H1 (cell line): Measurements from ENCODE around the gene ZSCAN1. TPM values are rescaled to one million over a fixed set of nuclear protein-coding genes. Genes with fewer than 3 reads are reported as not detected.

Experiments used
- CTCF ChIA-PET: fragments of 300-600 bp; sonication (Branson Sonifier 250); formaldehyde crosslinking; loops from one replicate; lab custom pipeline; 2021; ENCODE audit not compliant: partially characterized antibody; lab: Charles Lee
- POLR2A ChIA-PET: fragments of 300-600 bp; sonication (Branson Sonifier 250); formaldehyde crosslinking; loops from one replicate; lab custom pipeline; 2021; ENCODE audit warnings: inconsistent platforms; ENCODE audit not compliant: partially characterized antibody; lab: Charles Lee
- DNase-seq, 2 experiments: peaks; one replicate each; pipeline versions ENCODE4 v3.0.0 to v3.0.0-alpha.2; 2010 to 2022; ENCODE audit warnings: low spot score in 2 of 2, low read depth in 1 of 2, mixed read lengths in 1 of 2
- FAIRE-seq: peaks from 2 replicates; lab custom pipeline; 2011; peaks lifted over from hg19 to GRCh38; lab: Jason Lieb, UNC
- H2AFZ ChIP-seq: 2 replicates; pipeline ENCODE4 v1.8.1; 2012; ENCODE audit warnings: low read length, inconsistent platforms
- H2AK5ac ChIP-seq: 2 replicates; pipeline ENCODE4 v1.6.1; 2013; ENCODE audit warnings: low read depth, low read length
- H2BK120ac ChIP-seq: replicated peaks from 2 replicates; pipeline ENCODE3; 2013; ENCODE audit warnings: low read depth, low read length, inconsistent platforms
- H2BK12ac ChIP-seq: 2 replicates; pipeline ENCODE4 v1.6.1; 2013; ENCODE audit warnings: low read depth, low read length
- H2BK15ac ChIP-seq: 2 replicates; pipeline ENCODE4 v1.6.1; 2013; ENCODE audit warnings: low read length
- H2BK20ac ChIP-seq: 2 replicates; pipeline ENCODE4 v1.6.1; 2013; ENCODE audit warnings: low read length
- H2BK5ac ChIP-seq: 2 replicates; pipeline ENCODE4 v1.6.1; 2013; ENCODE audit warnings: low read depth, low read length
- H3K14ac ChIP-seq: 2 replicates; pipeline ENCODE4 v1.6.1; 2013; ENCODE audit warnings: inconsistent platforms; ENCODE audit not compliant: insufficient read length
- H3K18ac ChIP-seq: 2 replicates; pipeline ENCODE4 v1.6.1; 2013; ENCODE audit warnings: low read length; ENCODE audit errors: extremely low read depth
- H3K23ac ChIP-seq: 2 replicates; pipeline ENCODE4 v1.6.1; 2013; ENCODE audit warnings: inconsistent platforms; ENCODE audit not compliant: insufficient read length
- H3K23me2 ChIP-seq: 2 replicates; pipeline ENCODE4 v1.6.1; 2013; ENCODE audit warnings: low read depth, low read length
- H3K27ac ChIP-seq: 2 replicates; pipeline ENCODE4 v1.6.1; 2011; ENCODE audit warnings: low read depth, low read length, inconsistent platforms
- H3K27me3 ChIP-seq, 4 experiments: replicated peaks in 1 of 4; 1 replicate in 1 of 4; 2 replicates in 3 of 4; pipeline versions ENCODE4 v1.6.1 to v1.8.1; 2011 to 2013; ENCODE audit warnings: low read length in 3 of 4, mild to moderate bottlenecking in 3 of 4, inconsistent platforms in 2 of 4, mixed read lengths in 2 of 4, moderate library complexity in 1 of 4; ENCODE audit not compliant: control insufficient read depth in 3 of 4, insufficient read depth in 3 of 4; ENCODE audit errors: extremely low read depth in 1 of 4
- H3K36me3 ChIP-seq, 4 experiments: 2 replicates each; pipeline versions ENCODE4 v1.6.1 to v1.8.1; 2011 to 2013; ENCODE audit warnings: mild to moderate bottlenecking in 4 of 4, low read length in 3 of 4, moderate library complexity in 2 of 4, control low read depth in 1 of 4, inconsistent platforms in 1 of 4; ENCODE audit not compliant: insufficient read depth in 4 of 4, control insufficient read depth in 2 of 4
- H3K4ac ChIP-seq: replicated peaks from 2 replicates; pipeline ENCODE3; 2013; ENCODE audit warnings: low read length, low read depth, mixed read lengths, inconsistent platforms; ENCODE audit not compliant: insufficient read length
- H3K4me1 ChIP-seq, 4 experiments: replicated peaks in 1 of 4; 1 replicate in 1 of 4; 2 replicates in 3 of 4; pipeline versions ENCODE4 v1.6.1 to v1.8.1; 2011 to 2013; ENCODE audit warnings: low read length in 3 of 4, inconsistent platforms in 2 of 4, mixed read lengths in 1 of 4; ENCODE audit not compliant: insufficient read depth in 4 of 4, control insufficient read depth in 3 of 4
- H3K4me2 ChIP-seq, 2 experiments: 2 replicates each; pipeline versions ENCODE4 v1.6.1 to v1.8.1; 2011 to 2013; ENCODE audit warnings: low read depth in 2 of 2, low read length in 2 of 2, control low read depth in 1 of 2, inconsistent platforms in 1 of 2, mild to moderate bottlenecking in 1 of 2; ENCODE audit not compliant: insufficient read depth in 1 of 2
- H3K4me3 ChIP-seq, 4 experiments: fragments of 200-600, 300-600 bp in 1 of 4; sonication (generic), shearing (Covaris generic), sonication (Bioruptor Twin) in 1 of 4; 2 replicates each; pipeline versions ENCODE4 v1.5.1 to v1.8.1; 2011 to 2016; ENCODE audit warnings: low read length in 4 of 4, low read depth in 3 of 4, control low read depth in 2 of 4, inconsistent platforms in 2 of 4, mild to moderate bottlenecking in 2 of 4, mixed read lengths in 1 of 4, moderate library complexity in 1 of 4; ENCODE audit not compliant: insufficient read depth in 2 of 4; ENCODE audit errors: extremely low read depth in 1 of 4
- H3K56ac ChIP-seq: replicated peaks from 2 replicates; pipeline ENCODE3; 2013; ENCODE audit warnings: low read depth, mild to moderate bottlenecking, mixed read lengths, low read length, inconsistent platforms; ENCODE audit not compliant: insufficient read length
- H3K79me1 ChIP-seq: 2 replicates; pipeline ENCODE4 v1.6.1; 2013; ENCODE audit warnings: low read depth, low read length, control low read depth
- H3K79me2 ChIP-seq, 2 experiments: 2 replicates each; pipeline versions ENCODE4 v1.6.1 to v1.8.1; 2012 to 2013; ENCODE audit warnings: low read length in 2 of 2, mild to moderate bottlenecking in 2 of 2, inconsistent platforms in 1 of 2; ENCODE audit not compliant: insufficient read depth in 2 of 2, control insufficient read depth in 1 of 2
- H3K9ac ChIP-seq, 4 experiments: replicated peaks in 1 of 4; 1 replicate in 1 of 4; 2 replicates in 3 of 4; pipeline versions ENCODE4 v1.6.1 to v1.8.1; 2011 to 2013; ENCODE audit warnings: low read depth in 3 of 4, low read length in 3 of 4, control low read depth in 2 of 4, mild to moderate bottlenecking in 2 of 4, moderate library complexity in 2 of 4, inconsistent platforms in 1 of 4; ENCODE audit errors: extremely low read depth in 1 of 4
- H3K9me3 ChIP-seq, 2 experiments: 2 replicates each; pipeline versions ENCODE4 v1.6.1 to v1.8.1; 2012 to 2013; ENCODE audit warnings: mild to moderate bottlenecking in 2 of 2, moderate library complexity in 2 of 2, control low read depth in 1 of 2, inconsistent platforms in 1 of 2, low read depth in 1 of 2, low read length in 1 of 2, mixed read lengths in 1 of 2; ENCODE audit not compliant: insufficient read depth in 2 of 2
- H4K20me1 ChIP-seq, 2 experiments: replicated peaks in 1 of 2; 2 replicates each; pipeline versions ENCODE3 to v1.8.1; 2011 to 2013; ENCODE audit warnings: inconsistent platforms in 2 of 2, low read length in 2 of 2, mild to moderate bottlenecking in 1 of 2; ENCODE audit not compliant: insufficient read depth in 2 of 2, control insufficient read depth in 1 of 2
- H4K5ac ChIP-seq: 2 replicates; pipeline ENCODE4 v1.6.1; 2013; ENCODE audit warnings: low read length, low read depth, mixed read lengths, inconsistent platforms; ENCODE audit not compliant: insufficient read length
- H4K8ac ChIP-seq: 2 replicates; pipeline ENCODE4 v1.8.0; 2013; ENCODE audit warnings: mild to moderate bottlenecking, moderate library complexity, low read length, inconsistent platforms; ENCODE audit not compliant: insufficient read depth; ENCODE audit errors: extremely low read depth
- H4K91ac ChIP-seq: replicated peaks from 2 replicates; pipeline ENCODE3; 2013; ENCODE audit warnings: low read length, mixed read lengths, inconsistent platforms; ENCODE audit not compliant: insufficient read length
- BACH1 ChIP-seq: IDR thresholded peaks from 2 replicates; pipeline ENCODE4 v1.6.1; 2012; ENCODE audit warnings: low read length, improper control_type of control experiment
- BRCA1 ChIP-seq: IDR thresholded peaks from 2 replicates; pipeline ENCODE4 v1.6.1; 2012; ENCODE audit warnings: low read depth, low read length, improper control_type of control experiment
- CBX5 ChIP-seq: fragments of 300-800, 300-1000 bp; sonication (generic); IDR thresholded peaks from 2 replicates; pipeline ENCODE4 v1.7.1; 2016; ENCODE audit warnings: antibody characterized with exemption, low read length, low read depth
- EGR1 ChIP-seq: IDR thresholded peaks from 2 replicates; pipeline ENCODE4 v1.6.1; 2011; ENCODE audit warnings: low read depth, low read length, borderline replicate concordance
- EP300 ChIP-seq, 2 experiments: IDR thresholded peaks; 1 replicate in 1 of 2; 2 replicates in 1 of 2; pipeline ENCODE4 v1.6.1; 2011 to 2012; ENCODE audit warnings: low read depth in 2 of 2, low read length in 2 of 2, mild to moderate bottlenecking in 2 of 2, borderline replicate concordance in 1 of 2, inconsistent platforms in 1 of 2, moderate library complexity in 1 of 2
- GABPA ChIP-seq: IDR thresholded peaks from 2 replicates; pipeline ENCODE4 v1.6.1; 2011; ENCODE audit warnings: mild to moderate bottlenecking, low read length, moderate library complexity, borderline replicate concordance; ENCODE audit not compliant: insufficient read depth
- GTF2F1 ChIP-seq: IDR thresholded peaks from 2 replicates; pipeline ENCODE4 v1.6.1; 2012; ENCODE audit warnings: low read depth, low read length, improper control_type of control experiment, borderline replicate concordance
- NRF1 ChIP-seq: IDR thresholded peaks from 2 replicates; pipeline ENCODE4 v1.6.1; 2011; ENCODE audit warnings: mild to moderate bottlenecking, low read depth, low read length, improper control_type of control experiment
- RBBP5 ChIP-seq: IDR thresholded peaks from 2 replicates; pipeline ENCODE4 v1.7.1; 2012; ENCODE audit warnings: low read depth, mild to moderate bottlenecking, inconsistent platforms, low read length, moderate library complexity, borderline replicate concordance
- RNF2 ChIP-seq: fragments of 200-900, 300-1000 bp; sonication (generic); IDR thresholded peaks from 2 replicates; pipeline ENCODE4 v1.7.1; 2016; ENCODE audit warnings: borderline replicate concordance, low read depth, mild to moderate bottlenecking, antibody characterized with exemption, low read length; ENCODE audit not compliant: poor library complexity, severe bottlenecking; ENCODE audit errors: missing control alignments
- SAP30 ChIP-seq: fragments of 300-600 bp; sonication (generic); IDR thresholded peaks from 2 replicates; pipeline ENCODE4 v1.7.1; 2012; ENCODE audit warnings: low read length, moderate library complexity, mild to moderate bottlenecking, inconsistent platforms; ENCODE audit not compliant: insufficient read depth, insufficient replicate concordance
- SIRT6 ChIP-seq: IDR thresholded peaks from one replicate; pipeline ENCODE4 v1.7.1; 2012; ENCODE audit warnings: low read length, inconsistent platforms
- WGBS, 2 experiments: shearing (Covaris generic) in 1 of 2; methylation state at CpG; one replicate each; pipeline versions ENCODE4 v1.1.6 to v1.1.7; 2013 to 2015; ENCODE audit warnings: low lambda C conversion rate in 2 of 2, mixed read lengths in 2 of 2, inconsistent platforms in 1 of 2, low coverage in 1 of 2, missing lambda C conversion rate in 1 of 2; ENCODE audit not compliant: insufficient replicate concordance in 2 of 2, insufficient coverage in 1 of 2, insufficient read length in 1 of 2; ENCODE audit errors: extremely low coverage in 1 of 2, missing lambda C conversion rate in 1 of 2; 5-methylcytosine and 5-hydroxymethylcytosine counted together
- polyA plus RNA-seq, 7 experiments: library from polyadenylated mRNA; depleted of rRNA in 3 of 7; stranded (reverse) in 5 of 7; unstranded in 2 of 7; fragments of >200 nt in 5 of 7; fragments of 200-250 nt in 2 of 7; gene quantifications; 1 replicate in 5 of 7; 2 replicates in 1 of 7; 4 replicates in 1 of 7; pipeline versions ENCODE4 v1.2.1 to v1.2.3, GENCODE V29; 2011 to 2013; ENCODE audit warnings: missing spikeins in 2 of 7, mixed read lengths in 2 of 7
- total RNA-seq: library from RNA; stranded (reverse); fragmentation: NEBNext Ultra II Directional; extraction: Animal tissue kit (Norgen Biotek cat#: 25700); gene quantifications from 2 replicates; pipeline ENCODE4 v1.2.1, GENCODE V29; 2021
- TF ChIP-seq, protein P1 (sequence below): IDR thresholded peaks from 2 replicates; pipeline ENCODE4 v1.6.1; 2011; ENCODE audit warnings: low read depth, mild to moderate bottlenecking, low read length; ENCODE audit not compliant: insufficient read depth

Gene ZSCAN1
- total and polyA plus RNA-seq, 2 of the 8 experiments (the other 6 are each of a cell fraction or from before 2014, with no cell fraction given), result 1.2 to 4.3 TPM

- no peak overlapping the region for H3K23ac ChIP-seq
- no peaks in the 10 kb centered on the region for H4K20me1 ChIP-seq
- H3K18ac ChIP-seq, result no peak overlapping the region
- CTCF ChIA-PET, result interaction anchor here (1.0 to 1.7 kb wide), 2 partner anchors 20 to 40 kb away, joined by 5 to 6 read pairs; no protein-coding TSS in a partner anchor
- H3K4me1 ChIP-seq, result peaks cover 2 to 10% (median 8%) of the 10 kb centered on the region in 4 experiments
- no peak overlapping the region for H4K91ac ChIP-seq
- H3K79me1 ChIP-seq, result no peaks in the 10 kb centered on the region; the same call in 1 of the 2 replicates
- H3K36me3 ChIP-seq, result peaks cover 0 to 61% (median 31%) of the 10 kb centered on the region in 4 experiments; a peak in 6 of 8 replicates
- no peaks in the 10 kb centered on the region for H3K27me3 ChIP-seq
- H3K9ac ChIP-seq, result no peak overlapping the region
- H4K8ac ChIP-seq, result no peak overlapping the region
- H3K4me2 ChIP-seq, result no peak overlapping the region
- H3K56ac ChIP-seq, result no peak overlapping the region
- no peak overlapping the region for H2BK12ac ChIP-seq
- H4K5ac ChIP-seq, result no peak overlapping the region
- H2AK5ac ChIP-seq, result no peak overlapping the region
- peaks cover 2% of the 10 kb centered on the region; the same call in 1 of the 2 replicates for H3K23me2 ChIP-seq
- H2BK20ac ChIP-seq, result no peak overlapping the region
- DNase-seq (no peak), FAIRE-seq (no peak)
- H2BK120ac ChIP-seq, result no peak overlapping the region
- H3K79me2 ChIP-seq, result no peaks in the 10 kb centered on the region
- H3K4me3 ChIP-seq, result no peak overlapping the region
- no peak overlapping the region for H2BK5ac ChIP-seq
- H3K27ac ChIP-seq, result no peak overlapping the region
- WGBS, 2 experiments, result 83% methylated on average over 3 of the region's 3 CpGs; no CpG with 5 or more reads in 1 of the 2 experiments
- POLR2A ChIA-PET, result interaction anchor here (1.4 to 2.4 kb wide), 3 partner anchors 9 to 32 kb away, joined by 3 to 7 read pairs (median 4); no protein-coding TSS in a partner anchor
- H2BK15ac ChIP-seq, result no peak overlapping the region
- H3K9me3 ChIP-seq, result peaks cover 45 to 63% of the 10 kb centered on the region in 2 experiments
- H3K14ac ChIP-seq, result no peak overlapping the region
- H2AFZ ChIP-seq, result no peak overlapping the region
- no peak overlapping the region for H3K4ac ChIP-seq
- no peak for TF ChIP-seq RNF2
- TF ChIP-seq SIRT6, result no peak
- no peak for TF ChIP-seq SAP30
- no peak for TF ChIP-seq EP300 (IDR thresholded peaks at IDR 0.05; ENCODE audit: borderline replicate concordance in 1 of 2, low read depth in 2 of 2, low read length in 2 of 2)
- TF ChIP-seq BRCA1, result no peak
- TF ChIP-seq, protein P1, sequence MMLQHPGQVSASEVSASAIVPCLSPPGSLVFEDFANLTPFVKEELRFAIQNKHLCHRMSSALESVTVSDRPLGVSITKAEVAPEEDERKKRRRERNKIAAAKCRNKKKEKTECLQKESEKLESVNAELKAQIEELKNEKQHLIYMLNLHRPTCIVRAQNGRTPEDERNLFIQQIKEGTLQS, result no peak
- no peak for TF ChIP-seq NRF1
- TF ChIP-seq CBX5, result no peak
- no peak for TF ChIP-seq EGR1
- TF ChIP-seq RBBP5, result no peak
- TF ChIP-seq GABPA, result no peak
- no peak for TF ChIP-seq BACH1
- TF ChIP-seq GTF2F1, result no peak
These were observed 29.9 kb downstream of the ZSCAN1 start for GRCh38 chr19:58063712-58064111.
